Measurements from ENCODE around the gene LTA4H. TPM values are rescaled to one million over a fixed set of nuclear protein-coding genes. Genes with fewer than 3 reads are reported as not detected.

The LTA4H gene
- total RNA-seq, 1 donor from 2014 or later, result 69.4 TPM

DNA sequence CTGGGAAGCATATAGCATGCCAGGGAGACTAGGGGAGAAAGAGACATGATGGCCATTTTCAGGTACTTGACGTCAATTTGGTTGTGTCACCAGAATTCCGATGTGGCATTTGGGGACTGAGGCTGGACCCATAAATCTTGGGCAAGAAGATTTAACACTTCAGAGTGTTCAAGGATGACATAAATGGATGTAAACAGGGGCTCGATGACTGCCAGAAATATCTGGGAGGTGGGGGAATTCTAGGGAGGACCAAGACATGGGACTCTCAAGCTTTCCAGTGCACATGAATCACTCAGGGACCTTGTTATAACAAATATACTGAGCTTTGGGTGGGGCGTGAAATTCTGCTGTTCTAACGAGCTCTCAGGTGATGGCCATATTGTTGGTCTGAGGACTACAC, 57.0 kb downstream of the LTA4H start:
- TF ChIP-seq, protein P1, sequence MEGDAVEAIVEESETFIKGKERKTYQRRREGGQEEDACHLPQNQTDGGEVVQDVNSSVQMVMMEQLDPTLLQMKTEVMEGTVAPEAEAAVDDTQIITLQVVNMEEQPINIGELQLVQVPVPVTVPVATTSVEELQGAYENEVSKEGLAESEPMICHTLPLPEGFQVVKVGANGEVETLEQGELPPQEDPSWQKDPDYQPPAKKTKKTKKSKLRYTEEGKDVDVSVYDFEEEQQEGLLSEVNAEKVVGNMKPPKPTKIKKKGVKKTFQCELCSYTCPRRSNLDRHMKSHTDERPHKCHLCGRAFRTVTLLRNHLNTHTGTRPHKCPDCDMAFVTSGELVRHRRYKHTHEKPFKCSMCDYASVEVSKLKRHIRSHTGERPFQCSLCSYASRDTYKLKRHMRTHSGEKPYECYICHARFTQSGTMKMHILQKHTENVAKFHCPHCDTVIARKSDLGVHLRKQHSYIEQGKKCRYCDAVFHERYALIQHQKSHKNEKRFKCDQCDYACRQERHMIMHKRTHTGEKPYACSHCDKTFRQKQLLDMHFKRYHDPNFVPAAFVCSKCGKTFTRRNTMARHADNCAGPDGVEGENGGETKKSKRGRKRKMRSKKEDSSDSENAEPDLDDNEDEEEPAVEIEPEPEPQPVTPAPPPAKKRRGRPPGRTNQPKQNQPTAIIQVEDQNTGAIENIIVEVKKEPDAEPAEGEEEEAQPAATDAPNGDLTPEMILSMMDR (IDR thresholded peaks at IDR 0.05), result no peak
- no peak overlapping the region for H3K4me3 Mint-ChIP-seq (ENCODE audit: unreplicated experiment)
- DNase-seq (ENCODE audit: extremely low spot score, unreplicated experiment), result no peak

DNA sequence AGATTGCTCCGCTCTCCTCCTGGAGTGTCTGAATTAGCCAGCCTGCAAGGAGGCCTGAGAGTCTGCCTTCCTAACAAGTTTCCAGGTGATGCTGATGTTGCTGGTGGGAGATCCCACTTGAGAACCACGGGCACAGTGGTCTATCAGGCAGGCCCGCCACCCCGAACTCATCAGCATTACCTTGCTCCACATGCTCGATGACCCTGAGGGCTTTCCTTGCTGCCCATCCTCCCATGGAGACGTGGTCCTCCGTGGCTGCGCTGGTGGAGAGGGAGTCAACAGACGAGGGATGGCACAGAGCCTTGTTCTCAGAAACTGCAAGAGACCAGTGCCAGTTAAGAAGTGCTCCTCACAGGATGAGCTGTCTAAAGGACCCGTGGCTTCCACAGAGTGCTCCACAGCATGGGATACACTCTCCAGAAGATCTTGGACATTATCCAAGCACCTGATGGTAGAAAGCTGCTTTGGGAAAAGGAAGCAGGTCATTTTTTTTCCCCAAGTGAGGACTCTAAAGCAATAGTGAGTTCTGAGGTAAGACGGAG, 57.6 kb downstream of the LTA4H start:
- no peak for DNase-seq (ENCODE audit: extremely low spot score, unreplicated experiment)
- Mint-ChIP-seq H3K4me3 (ENCODE audit: unreplicated experiment) (no peak overlapping the region), H3K27me3 (ENCODE audit: unreplicated experiment) (no peaks in the 10 kb centered on the region), H3K27ac (ENCODE audit: unreplicated experiment) (no peak overlapping the region), H3K9me3 (ENCODE audit: unreplicated experiment) (no peaks in the 10 kb centered on the region), H3K36me3 (ENCODE audit: unreplicated experiment) (no peaks in the 10 kb centered on the region), H3K4me1 (ENCODE audit: unreplicated experiment) (no peaks in the 10 kb centered on the region)
- TF ChIP-seq, protein P1 (IDR thresholded peaks at IDR 0.05), result no peak

More for the DNA sequence above, 57.0 kb downstream of the LTA4H start:
- no peaks in the 10 kb centered on the region for H3K27me3 Mint-ChIP-seq (ENCODE audit: unreplicated experiment)
- H3K9me3 Mint-ChIP-seq (ENCODE audit: unreplicated experiment), result no peaks in the 10 kb centered on the region
- H3K36me3 Mint-ChIP-seq (ENCODE audit: unreplicated experiment), result no peaks in the 10 kb centered on the region
- H3K4me1 Mint-ChIP-seq (ENCODE audit: unreplicated experiment), result no peaks in the 10 kb centered on the region
- H3K27ac Mint-ChIP-seq (ENCODE audit: unreplicated experiment), result no peak overlapping the region

DNA sequence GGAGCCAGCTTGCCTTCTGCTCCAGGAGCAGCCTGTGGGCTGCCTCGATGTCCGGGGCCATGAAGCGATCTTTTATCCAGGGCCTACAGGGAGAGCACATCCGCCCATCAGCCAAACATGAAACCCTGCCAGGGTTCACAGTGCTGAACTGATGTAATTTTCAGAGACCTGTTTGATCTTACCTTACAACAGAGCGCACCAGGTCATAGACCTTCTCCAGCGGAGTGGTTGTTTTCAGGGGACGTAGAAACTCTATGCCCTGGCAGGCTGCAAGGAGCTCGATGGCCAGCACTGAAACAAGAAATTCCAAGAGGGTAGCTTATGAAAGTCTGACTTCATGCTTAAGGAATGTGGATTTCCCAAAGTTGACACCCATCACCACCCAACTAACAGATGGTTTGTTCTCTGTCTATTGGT, 59.0 kb downstream of the LTA4H start:
- Mint-ChIP-seq H3K36me3 (ENCODE audit: unreplicated experiment) (no peaks in the 10 kb centered on the region), H3K4me1 (ENCODE audit: unreplicated experiment) (no peaks in the 10 kb centered on the region), H3K27me3 (ENCODE audit: unreplicated experiment) (no peaks in the 10 kb centered on the region), H3K27ac (ENCODE audit: unreplicated experiment) (no peak overlapping the region), H3K4me3 (ENCODE audit: unreplicated experiment) (no peak overlapping the region), H3K9me3 (ENCODE audit: unreplicated experiment) (no peaks in the 10 kb centered on the region)
- TF ChIP-seq, protein P1 (IDR thresholded peaks at IDR 0.05), result no peak
- no peak for DNase-seq (ENCODE audit: extremely low spot score, unreplicated experiment)

DNA sequence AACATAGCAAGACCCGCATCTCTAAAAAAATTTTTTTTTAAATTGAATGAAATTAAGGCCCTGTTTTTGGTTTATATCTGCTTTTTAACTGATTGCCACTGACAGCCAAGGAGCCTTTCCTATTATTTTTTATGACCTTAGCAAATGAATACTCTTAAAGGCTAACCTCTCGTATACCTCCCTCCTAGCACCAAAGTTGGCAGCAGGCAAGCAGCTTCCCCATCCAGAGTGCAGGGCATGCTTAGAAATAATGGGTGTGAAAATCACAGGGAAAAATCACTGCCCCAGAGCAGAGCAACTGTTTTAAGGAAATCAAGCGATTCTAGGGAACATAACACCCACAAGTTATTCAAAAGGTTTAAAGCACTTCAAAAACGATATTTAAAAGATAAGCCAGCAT, 59.9 kb downstream of the LTA4H start:
- Mint-ChIP-seq H3K4me3 (ENCODE audit: unreplicated experiment) (no peak overlapping the region), H3K36me3 (ENCODE audit: unreplicated experiment) (no peaks in the 10 kb centered on the region), H3K9me3 (ENCODE audit: unreplicated experiment) (no peaks in the 10 kb centered on the region), H3K27me3 (ENCODE audit: unreplicated experiment) (no peaks in the 10 kb centered on the region), H3K4me1 (ENCODE audit: unreplicated experiment) (no peaks in the 10 kb centered on the region), H3K27ac (ENCODE audit: unreplicated experiment) (no peak overlapping the region)
- no peak for DNase-seq (ENCODE audit: extremely low spot score, unreplicated experiment)
- TF ChIP-seq, protein P1 (IDR thresholded peaks at IDR 0.05), result no peak

DNA sequence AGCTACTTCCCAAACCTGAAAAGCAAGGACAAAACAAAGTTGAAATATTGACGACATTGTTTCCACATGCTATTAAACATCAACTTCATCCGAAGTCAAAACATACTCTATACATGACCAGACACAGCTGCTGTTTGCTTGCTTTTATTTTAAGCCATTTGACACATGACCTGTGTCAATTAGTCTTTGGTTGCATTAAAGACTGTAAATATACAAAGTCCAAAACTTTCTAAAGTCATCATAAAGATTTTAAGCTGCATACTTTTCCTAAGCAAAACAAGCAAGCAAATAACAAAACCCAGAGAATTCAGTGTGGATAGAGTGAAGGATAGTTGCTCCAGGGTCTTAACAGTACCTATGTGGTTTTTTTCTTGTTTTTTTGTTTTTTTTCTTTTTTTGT, 61.0 kb downstream of the LTA4H start:
- no peaks in the 10 kb centered on the region for H3K36me3 Mint-ChIP-seq (ENCODE audit: unreplicated experiment)
- no peak overlapping the region for H3K27ac Mint-ChIP-seq (ENCODE audit: unreplicated experiment)
- TF ChIP-seq, protein P1 (IDR thresholded peaks at IDR 0.05), result no peak
- no peaks in the 10 kb centered on the region for H3K27me3 Mint-ChIP-seq (ENCODE audit: unreplicated experiment)
- no peaks in the 10 kb centered on the region for H3K4me1 Mint-ChIP-seq (ENCODE audit: unreplicated experiment)
- H3K9me3 Mint-ChIP-seq (ENCODE audit: unreplicated experiment), result no peaks in the 10 kb centered on the region
- no peak overlapping the region for H3K4me3 Mint-ChIP-seq (ENCODE audit: unreplicated experiment)
- no peak for DNase-seq (ENCODE audit: extremely low spot score, unreplicated experiment)
